GM19328 (cell line): ENCODE data around the gene CHST13.

ENCODE experiments used
- ATAC-seq: cut with Tn5 transposase; IDR thresholded peaks from one replicate; pipeline ENCODE4 v1.9.1; 2021; ENCODE audit warnings: mild to moderate bottlenecking, moderate library complexity; ENCODE audit not compliant: unreplicated experiment

CHST13 gene

GRCh38 chr3:126523745-126524428 lies at the start of gene CHST13:
Gene CHST13, plus strand, starts transcription at chr3:126524155. Its CDS starts 178 bp downstream, at chr3:126524333.
- no peak for ATAC-seq

- peak; percentile 10 for ATAC-seq
Observed at GRCh38 chr3:126474498-126475412, 49.2 kb upstream of the CHST13 start.

GRCh38 chr3:126475413-126476114 lies 48.4 kb upstream of the CHST13 start, which contains the start of gene ZXDC:
Gene ZXDC, minus strand, starts transcription at chr3:126475891. Its CDS starts 26 bp downstream, at chr3:126475865.
- peak; percentile 76 for ATAC-seq

GRCh38 chr3:126476166-126477060 lies 47.5 kb upstream of the CHST13 start:
- ATAC-seq = peak; percentile 20

GRCh38 chr3:126477061-126477380 lies 46.9 kb upstream of the CHST13 start:
- ATAC-seq = no peak

- ATAC-seq = no peak
Observed at GRCh38 chr3:126478581-126479310, 45.2 kb upstream of the CHST13 start.

GRCh38 chr3:126479642-126480041 lies 44.3 kb upstream of the CHST13 start:
- no peak for ATAC-seq

- ATAC-seq = no peak
Observed at GRCh38 chr3:126480206-126480605, 43.7 kb upstream of the CHST13 start.

- ATAC-seq = no peak
Observed at GRCh38 chr3:126480861-126481260, 43.1 kb upstream of the CHST13 start.

GRCh38 chr3:126481808-126482502 lies 42.0 kb upstream of the CHST13 start:
- ATAC-seq = no peak

- no peak for ATAC-seq
Observed at GRCh38 chr3:126482503-126483255, 41.3 kb upstream of the CHST13 start.

GRCh38 chr3:126483321-126483761 lies 40.6 kb upstream of the CHST13 start:
- ATAC-seq = no peak

- no peak for ATAC-seq
Observed at GRCh38 chr3:126484148-126484547, 39.8 kb upstream of the CHST13 start.

- no peak for ATAC-seq
Observed at GRCh38 chr3:126484662-126485061, 39.3 kb upstream of the CHST13 start.

GRCh38 chr3:126485176-126485897 lies 38.6 kb upstream of the CHST13 start:
- ATAC-seq = no peak

GRCh38 chr3:126485956-126486355 lies 38.0 kb upstream of the CHST13 start:
- ATAC-seq = no peak

- ATAC-seq = no peak
Observed at GRCh38 chr3:126486360-126486847, 37.6 kb upstream of the CHST13 start.
